C4-2B (cell line): ENCODE results near the gene TREML4.

Experiments
- CTCF ChIP-seq: fragments of 450-650 bp; conservative IDR thresholded peaks from 2 replicates; pipeline ENCODE4 v1.5.1; 2017; ENCODE audit warnings: mild to moderate bottlenecking
- ZFX ChIP-seq: fragments of 450-650 bp; IDR thresholded peaks from 2 replicates; pipeline ENCODE4 v1.6.1; 2017

GRCh38 chr6:41222513-41222912, 5.6 kb upstream of the TREML4 start:
- TF ChIP-seq CTCF (no peak), ZFX (no peak)
